Heart left ventricle (tissue), 13 donors: ENCODE results near the gene CTDP1.

ENCODE experiments used
- CTCF ChIP-seq, 12 donors: fragments of 200-600 bp; sonication (generic) in 4 of 12; IDR thresholded peaks; one replicate each; pipeline versions ENCODE4 v1.5.0 to v1.8.0; 2018 to 2022; ENCODE audit warnings: antibody characterized with exemption in 12 of 12, mild to moderate bottlenecking in 5 of 12
- POLR2A ChIP-seq, 2 donors: fragments of 450-650 bp; IDR thresholded peaks; one replicate each; pipeline ENCODE4 v1.6.1; 2017; ENCODE audit warnings: antibody characterized with exemption in 2 of 2, mild to moderate bottlenecking in 2 of 2, moderate library complexity in 2 of 2
- donor health status: ischemic (EF 13 %, LVEDD 7.1; RV severe dilation, severe dysfunction).
- donor health status: DM: no; HTN: yes; CAD: no.
- donor health status: DM: no; HTN: no; CAD: no.
- donor health status: ischemic (EF 25% LVEDD 6.9; RV normal size, moderate dysfunction).
- donor health status: ischemic (EF 25% LVEDD 5.7; RV mildly dilated, moderate dysfunction).
- donor health status: ischemic (EF 35%, LVEDD 5.7; RV mildly dilated, moderate dysfunction).
- donor health status: nonischemic (EF 11% LVEDD 7.7; RV severe dilation, severe dysfunction).
- donor health status: DM: yes; HTN: yes; CAD: no.
- donor health status: PGD.
- donor health status: ischemic (EF 29% LVEDD 5.4; RV normal size, mild dysfunction).
- donor health status: nonischemic (EF 23%, LVEDD 6.1; RV moderate dilation, normal function).

DNA sequence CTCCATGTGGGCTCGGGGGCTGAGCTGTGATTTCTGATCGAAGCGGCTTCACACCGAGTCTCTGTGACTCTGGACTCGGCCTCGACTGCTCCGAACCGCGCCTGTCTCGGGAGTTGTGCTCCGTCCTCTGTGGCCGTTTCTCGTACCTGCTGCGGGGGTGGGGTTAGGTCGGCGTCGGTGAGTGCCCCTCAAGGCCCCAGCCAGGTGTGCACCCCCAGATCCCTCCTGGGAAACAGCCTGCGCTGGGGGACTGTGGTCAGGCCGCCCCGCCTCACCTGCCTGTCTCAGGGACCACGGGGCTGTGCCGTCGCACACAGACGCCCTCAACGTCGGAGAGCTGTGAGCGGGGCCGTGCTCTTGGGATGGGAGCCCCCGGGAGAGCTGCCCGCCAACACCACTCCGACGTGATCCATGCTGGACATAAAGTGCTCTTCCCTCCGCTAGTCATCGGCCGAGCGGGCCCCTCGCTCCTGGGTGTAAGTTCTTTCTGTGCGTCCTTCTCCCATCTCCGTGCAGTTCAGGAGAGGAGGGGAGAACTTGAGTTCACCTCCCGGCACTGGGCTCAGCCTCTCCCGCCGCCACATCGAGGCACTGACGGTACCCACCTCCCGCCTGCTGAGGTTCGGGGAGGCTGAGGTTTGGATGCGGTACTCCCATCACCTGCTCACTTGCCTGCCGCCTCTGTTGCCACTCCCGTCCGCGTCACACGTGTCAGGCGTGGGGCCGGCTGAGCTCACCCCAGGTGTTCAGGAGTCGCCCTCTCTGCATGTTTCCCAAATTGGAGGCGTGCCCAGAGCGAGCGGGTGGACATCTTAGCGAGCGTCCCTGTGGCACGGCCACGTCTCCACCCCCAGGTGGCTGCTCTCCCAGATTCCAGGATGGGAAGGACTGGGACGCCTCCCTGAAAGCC is 55.7 kb downstream of the CTDP1 start:
- no peak for TF ChIP-seq CTCF (IDR thresholded peaks at IDR 0.05)
- no peak for TF ChIP-seq POLR2A (IDR thresholded peaks at IDR 0.05)
